ENCODE data around the gene CALU. TPM values are rescaled to one million over a fixed set of nuclear protein-coding genes. Genes with fewer than 3 reads are reported as not detected.

The CALU gene
- total RNA-seq, 2 experiments from 2014 or later: 33.0 to 35.4 TPM

GRCh38 chr7:128758553-128758952 is 19.4 kb downstream of the CALU start:
- Mint-ChIP-seq H3K27me3 (ENCODE audit: low read depth) (no peaks in the 10 kb centered on the region), H3K4me1 (ENCODE audit: low read depth) (peaks cover 4% of the 10 kb centered on the region), H3K36me3 (ENCODE audit: low read depth) (peaks cover 29% of the 10 kb centered on the region), H3K27ac (no peak overlapping the region), H3K9me3 (no peaks in the 10 kb centered on the region), H3K4me3 (no peak overlapping the region)
- CTCF ChIA-PET: no interaction called here
- no peak for DNase-seq
- intact Hi-C loops (cut with micrococcal nuclease): no loop called here

GRCh38 chr7:128759242-128759641 is 20.1 kb downstream of the CALU start:
- DNase-seq: no peak
- Mint-ChIP-seq H3K4me3 (no peak overlapping the region), H3K9me3 (no peaks in the 10 kb centered on the region), H3K36me3 (ENCODE audit: low read depth) (peaks cover 28% of the 10 kb centered on the region), H3K4me1 (ENCODE audit: low read depth) (peaks cover 4% of the 10 kb centered on the region), H3K27me3 (ENCODE audit: low read depth) (no peaks in the 10 kb centered on the region), H3K27ac (no peak overlapping the region)
- intact Hi-C loops (cut with micrococcal nuclease): no loop called here
- CTCF ChIA-PET: interaction anchor here (0.6 kb wide), 1 partner anchor 408 kb away, joined by 3 read pairs; no protein-coding TSS in a partner anchor

- H3K36me3 Mint-ChIP-seq (ENCODE audit: low read depth): peaks cover 30% of the 10 kb centered on the region
- no peak overlapping the region for H3K27ac Mint-ChIP-seq
- H3K4me3 Mint-ChIP-seq: no peak overlapping the region
- no peaks in the 10 kb centered on the region for H3K9me3 Mint-ChIP-seq
- H3K4me1 Mint-ChIP-seq (ENCODE audit: low read depth): no peaks in the 10 kb centered on the region
- no peaks in the 10 kb centered on the region for H3K27me3 Mint-ChIP-seq (ENCODE audit: low read depth)
- DNase-seq: no peak
- intact Hi-C loops (cut with micrococcal nuclease): no loop called here
- CTCF ChIA-PET: no interaction called here
Measured at GRCh38 chr7:128763541-128763940, 24.4 kb downstream of the CALU start.

GRCh38 chr7:128767475-128768110 is 28.4 kb downstream of the CALU start:
- H3K27me3 Mint-ChIP-seq (ENCODE audit: low read depth): no peaks in the 10 kb centered on the region
- no peak for DNase-seq
- intact Hi-C loops (cut with micrococcal nuclease): no loop called here
- CTCF ChIA-PET: interaction anchor here (0.6 to 0.9 kb wide), 2 partner anchors 9 to 95 kb away, joined by 3 read pairs; no protein-coding TSS in a partner anchor
- H3K36me3 Mint-ChIP-seq (ENCODE audit: low read depth): peaks cover 45% of the 10 kb centered on the region
- no peak overlapping the region for H3K27ac Mint-ChIP-seq
- no peak overlapping the region for H3K4me3 Mint-ChIP-seq
- H3K4me1 Mint-ChIP-seq (ENCODE audit: low read depth): no peaks in the 10 kb centered on the region
- H3K9me3 Mint-ChIP-seq: no peaks in the 10 kb centered on the region

- CTCF ChIA-PET: interaction anchor here (0.6 kb wide), 1 partner anchor 250 kb away, joined by 3 read pairs; no protein-coding TSS in a partner anchor
- H3K36me3 Mint-ChIP-seq (ENCODE audit: low read depth): peaks cover 57% of the 10 kb centered on the region
Measured at GRCh38 chr7:128770233-128770632, 31.1 kb downstream of the CALU start.

GRCh38 chr7:128773604-128774003 is 34.4 kb downstream of the CALU start:
- Mint-ChIP-seq H3K4me1 (ENCODE audit: low read depth) (peaks cover 20% of the 10 kb centered on the region), H3K36me3 (ENCODE audit: low read depth) (peaks cover 50% of the 10 kb centered on the region)

More at GRCh38 chr7:128770233-128770632, 31.1 kb downstream of the CALU start:
- no peak for DNase-seq
- H3K27ac Mint-ChIP-seq: no peak overlapping the region
- H3K9me3 Mint-ChIP-seq: no peaks in the 10 kb centered on the region
- intact Hi-C loops (cut with micrococcal nuclease): no loop called here
- H3K4me3 Mint-ChIP-seq: no peak overlapping the region
- no peaks in the 10 kb centered on the region for H3K4me1 Mint-ChIP-seq (ENCODE audit: low read depth)
- H3K27me3 Mint-ChIP-seq (ENCODE audit: low read depth): no peaks in the 10 kb centered on the region

GRCh38 chr7:128774029-128774689 is 35.0 kb downstream of the CALU start:
- Mint-ChIP-seq H3K4me3 (no peak overlapping the region), H3K27ac (no peak overlapping the region), H3K4me1 (ENCODE audit: low read depth) (peaks cover 20% of the 10 kb centered on the region), H3K9me3 (peaks cover 19% of the 10 kb centered on the region), H3K36me3 (ENCODE audit: low read depth) (peaks cover 46% of the 10 kb centered on the region), H3K27me3 (ENCODE audit: low read depth) (no peaks in the 10 kb centered on the region)
- intact Hi-C loops (cut with micrococcal nuclease): no loop called here
- CTCF ChIA-PET: no interaction called here
- no peak for DNase-seq

More at GRCh38 chr7:128773604-128774003, 34.4 kb downstream of the CALU start:
- Mint-ChIP-seq H3K9me3 (peaks cover 19% of the 10 kb centered on the region), H3K4me3 (no peak overlapping the region), H3K27ac (no peak overlapping the region), H3K27me3 (ENCODE audit: low read depth) (no peaks in the 10 kb centered on the region)
- CTCF ChIA-PET: no interaction called here
- intact Hi-C loops (cut with micrococcal nuclease): no loop called here
- no peak for DNase-seq

- Mint-ChIP-seq H3K27ac (no peak overlapping the region), H3K36me3 (ENCODE audit: low read depth) (peaks cover 40% of the 10 kb centered on the region), H3K27me3 (ENCODE audit: low read depth) (no peaks in the 10 kb centered on the region), H3K4me3 (no peak overlapping the region), H3K9me3 (peaks cover 19% of the 10 kb centered on the region), H3K4me1 (ENCODE audit: low read depth) (peaks cover 20% of the 10 kb centered on the region)
- CTCF ChIA-PET: interaction anchor here (0.5 kb wide), 1 partner anchor 401 kb away, joined by 3 read pairs; no protein-coding TSS in a partner anchor
- DNase-seq: no peak
- intact Hi-C loops (cut with micrococcal nuclease): no loop called here
Measured at GRCh38 chr7:128774921-128775320, 35.8 kb downstream of the CALU start.

- DNase-seq: no peak
- intact Hi-C loops (cut with micrococcal nuclease): no loop called here
- peaks cover 19% of the 10 kb centered on the region for H3K9me3 Mint-ChIP-seq
- CTCF ChIA-PET: interaction anchor here (1.2 kb wide), 1 partner anchor 9 kb away, joined by 3 read pairs; no protein-coding TSS in a partner anchor
- peaks cover 20% of the 10 kb centered on the region for H3K4me1 Mint-ChIP-seq (ENCODE audit: low read depth)
- H3K4me3 Mint-ChIP-seq: no peak within 1 kb of the TSS
- peaks cover 34% of the 10 kb centered on the region for H3K36me3 Mint-ChIP-seq (ENCODE audit: low read depth)
- H3K27ac Mint-ChIP-seq: no peak within 1 kb of the TSS
- H3K27me3 Mint-ChIP-seq (ENCODE audit: low read depth): no peaks in the 10 kb centered on the region
Measured at GRCh38 chr7:128775744-128776474, 36.8 kb downstream of the CALU start, which contains the start of gene OPN1SW. OPN1SW (minus strand) TSS chr7:128775794; CDS start chr7:128775781, 13 bp downstream.

- H3K4me1 Mint-ChIP-seq (ENCODE audit: low read depth): peaks cover 20% of the 10 kb centered on the region
- no peak overlapping the region for H3K4me3 Mint-ChIP-seq
- intact Hi-C loops (cut with micrococcal nuclease): no loop called here
- peaks cover 22% of the 10 kb centered on the region for H3K36me3 Mint-ChIP-seq (ENCODE audit: low read depth)
- CTCF ChIA-PET: interaction anchor here (0.7 to 1.2 kb wide), 3 partner anchors 10 to 1186 kb away, joined by 3 to 4 read pairs (median 3); no protein-coding TSS in a partner anchor
- H3K27ac Mint-ChIP-seq: peak overlapping the region; percentile 25
- H3K27me3 Mint-ChIP-seq (ENCODE audit: low read depth): no peaks in the 10 kb centered on the region
- DNase-seq: no peak
- peaks cover 19% of the 10 kb centered on the region for H3K9me3 Mint-ChIP-seq
Measured at GRCh38 chr7:128777156-128778123, 38.3 kb downstream of the CALU start.

GRCh38 chr7:128778946-128779345 is 39.8 kb downstream of the CALU start:
- intact Hi-C loops (cut with micrococcal nuclease): no loop called here
- CTCF ChIA-PET: no interaction called here
- H3K36me3 Mint-ChIP-seq (ENCODE audit: low read depth): peaks cover 13% of the 10 kb centered on the region
- DNase-seq: no peak
- H3K27me3 Mint-ChIP-seq (ENCODE audit: low read depth): no peaks in the 10 kb centered on the region
- H3K9me3 Mint-ChIP-seq: peaks cover 19% of the 10 kb centered on the region
- H3K27ac Mint-ChIP-seq: no peak overlapping the region
- H3K4me1 Mint-ChIP-seq (ENCODE audit: low read depth): peaks cover 20% of the 10 kb centered on the region
- H3K4me3 Mint-ChIP-seq: no peak overlapping the region

Measured in activated naive CD4-positive, alpha-beta T cell treated with anti-CD3 and anti-CD28 coated beads for 36 hours (primary cell).